Astrocyte (in vitro differentiated cells and primary cell): Measurements from ENCODE around the gene CMTM4. TPM values are rescaled to one million over a fixed set of nuclear protein-coding genes. Genes with fewer than 3 reads are reported as not detected.

ENCODE experiments used
- DNase-seq: peaks from one replicate; pipeline ENCODE4 v3.0.0-alpha.2; 2010; ENCODE audit warnings: low read depth
- FAIRE-seq: peaks from 2 replicates; lab custom pipeline; 2011; peaks lifted over from hg19 to GRCh38; lab: Jason Lieb, UNC
- H2AFZ ChIP-seq: 2 replicates; pipeline ENCODE4 v1.6.0; 2012; ENCODE audit warnings: low read depth, low read length, inconsistent platforms
- H3K27ac ChIP-seq: 2 replicates; pipeline ENCODE4 v1.5.1; 2011; ENCODE audit warnings: low read depth, low read length, inconsistent platforms
- H3K27me3 ChIP-seq: 2 replicates; pipeline ENCODE4 v1.6.0; 2011; ENCODE audit warnings: low read length, inconsistent platforms; ENCODE audit not compliant: insufficient read depth
- H3K36me3 ChIP-seq: 2 replicates; pipeline ENCODE4 v1.5.1; 2011; ENCODE audit warnings: low read length, inconsistent platforms; ENCODE audit not compliant: insufficient read depth
- H3K4me1 ChIP-seq: 2 replicates; pipeline ENCODE4 v1.5.1; 2011; ENCODE audit warnings: low read length, inconsistent platforms; ENCODE audit not compliant: insufficient read depth
- H3K4me2 ChIP-seq: 2 replicates; pipeline ENCODE4 v1.6.0; 2012; ENCODE audit warnings: low read length, inconsistent platforms
- H3K4me3 ChIP-seq: 2 replicates; pipeline ENCODE4 v1.5.1; 2011; ENCODE audit warnings: low read depth, mild to moderate bottlenecking, low read length, inconsistent platforms; ENCODE audit not compliant: insufficient read depth
- H3K79me2 ChIP-seq: 2 replicates; pipeline ENCODE4 v1.6.0; 2012; ENCODE audit warnings: mild to moderate bottlenecking, low read length, inconsistent platforms; ENCODE audit not compliant: insufficient read depth
- H3K9ac ChIP-seq: 2 replicates; pipeline ENCODE4 v1.6.0; 2012; ENCODE audit warnings: mild to moderate bottlenecking, low read length, inconsistent platforms
- H3K9me3 ChIP-seq: 2 replicates; pipeline ENCODE4 v1.5.1; 2012; ENCODE audit warnings: low read depth, mild to moderate bottlenecking, low read length, inconsistent platforms; ENCODE audit not compliant: insufficient read depth
- H4K20me1 ChIP-seq: 2 replicates; pipeline ENCODE4 v1.6.0; 2012; ENCODE audit warnings: low read length, inconsistent platforms; ENCODE audit not compliant: insufficient read depth
- H3K27ac Mint-ChIP-seq: one replicate; pipeline ENCODE4 v1.8.0; 2021; ENCODE audit warnings: mild to moderate bottlenecking, mixed read lengths; ENCODE audit not compliant: unreplicated experiment
- H3K27me3 Mint-ChIP-seq: one replicate; pipeline ENCODE4 v1.8.0; 2021; ENCODE audit warnings: low read depth, mixed read lengths; ENCODE audit not compliant: unreplicated experiment
- H3K36me3 Mint-ChIP-seq: one replicate; pipeline ENCODE4 v1.8.0; 2021; ENCODE audit warnings: low read depth, mixed read lengths; ENCODE audit not compliant: unreplicated experiment
- H3K4me1 Mint-ChIP-seq: one replicate; pipeline ENCODE4 v1.8.0; 2021; ENCODE audit warnings: low read depth, mixed read lengths; ENCODE audit not compliant: unreplicated experiment
- H3K4me3 Mint-ChIP-seq: one replicate; pipeline ENCODE4 v1.8.0; 2021; ENCODE audit warnings: mild to moderate bottlenecking, moderate library complexity, mixed read lengths; ENCODE audit not compliant: unreplicated experiment
- H3K9me3 Mint-ChIP-seq: one replicate; pipeline ENCODE4 v1.8.0; 2021; ENCODE audit warnings: mild to moderate bottlenecking, mixed read lengths; ENCODE audit not compliant: unreplicated experiment
- CTCF ChIP-seq: IDR thresholded peaks from 2 replicates; pipeline ENCODE4 v1.5.1; 2011; ENCODE audit warnings: low read depth, mild to moderate bottlenecking, inconsistent platforms, low read length, moderate library complexity; ENCODE audit not compliant: insufficient read depth
- EZH2 ChIP-seq: IDR thresholded peaks from 2 replicates; pipeline ENCODE4 v1.6.1; 2012; ENCODE audit warnings: mild to moderate bottlenecking, low read length, inconsistent platforms; ENCODE audit not compliant: insufficient read depth
- total RNA-seq: library from RNA; stranded (reverse); gene quantifications from 2 replicates; pipeline ENCODE4 v1.2.1, GENCODE V29; 2021

Gene CMTM4
- total RNA-seq, 1 donor from 2014 or later: 20.9 TPM

- no peak for FAIRE-seq
- Mint-ChIP-seq H3K27ac (peak overlapping the region; percentile 97), H3K9me3 (no peaks in the 10 kb centered on the region), H3K36me3 (peaks cover 18% of the 10 kb centered on the region), H3K27me3 (no peaks in the 10 kb centered on the region), H3K4me1 (peaks cover 36% of the 10 kb centered on the region), H3K4me3 (peak overlapping the region; percentile 47)
- Histone ChIP-seq H3K27me3 (no peaks in the 10 kb centered on the region), H3K4me2 (peak overlapping the region; percentile 61), H3K79me2 (peaks cover 79% of the 10 kb centered on the region), H3K9ac (peak overlapping the region; percentile 72), H3K27ac (peak overlapping the region; percentile 86), H3K4me1 (peaks cover 30% of the 10 kb centered on the region), H3K36me3 (peaks cover 57% of the 10 kb centered on the region), H2AFZ (no peak overlapping the region), H4K20me1 (peaks cover 73% of the 10 kb centered on the region), H3K9me3 (no peaks in the 10 kb centered on the region), H3K4me3 (no peak overlapping the region)
- peak; percentile 67 for DNase-seq
- TF ChIP-seq CTCF: no peak
Measured at GRCh38 chr16:66741950-66742808, 45.6 kb upstream of the CMTM4 start.

- peaks cover 57% of the 10 kb centered on the region for H3K36me3 ChIP-seq
- no peaks in the 10 kb centered on the region for H3K9me3 ChIP-seq
- no peak overlapping the region for H3K4me3 ChIP-seq
- Mint-ChIP-seq H3K9me3 (no peaks in the 10 kb centered on the region), H3K27ac (peak overlapping the region; percentile 97), H3K36me3 (peaks cover 15% of the 10 kb centered on the region), H3K4me1 (peaks cover 30% of the 10 kb centered on the region), H3K27me3 (no peaks in the 10 kb centered on the region), H3K4me3 (no peak overlapping the region)
- peaks cover 73% of the 10 kb centered on the region for H4K20me1 ChIP-seq
- H3K79me2 ChIP-seq: peaks cover 76% of the 10 kb centered on the region
- H3K27me3 ChIP-seq: no peaks in the 10 kb centered on the region
- TF ChIP-seq CTCF (no peak), EZH2 (no peak)
- H2AFZ ChIP-seq: no peak overlapping the region
- peak; percentile 88 for DNase-seq
- H3K9ac ChIP-seq: peak overlapping the region; percentile 72
- no peak for FAIRE-seq
- peaks cover 30% of the 10 kb centered on the region for H3K4me1 ChIP-seq
- H3K27ac ChIP-seq: peak overlapping the region; percentile 86
- peak overlapping the region; percentile 61 for H3K4me2 ChIP-seq
Measured at GRCh38 chr16:66741169-66741900, 44.8 kb upstream of the CMTM4 start.
